AG10803 (cell line): ENCODE results near the gene LIPH.
A peak's percentile ranks its signal among the peaks of the same experiment; 100 is the strongest.

Source experiments
- DNase-seq: peaks from one replicate; pipeline ENCODE4 v3.0.0; 2010; ENCODE audit warnings: low read depth
- H3K4me3 ChIP-seq: 2 replicates; pipeline ENCODE4 v1.5.1; 2011; ENCODE audit warnings: mild to moderate bottlenecking, low read length, control low read depth
- TF ChIP-seq, protein P1 (sequence below): conservative IDR thresholded peaks from 2 replicates; pipeline ENCODE4 v1.5.1; 2011; ENCODE audit warnings: mild to moderate bottlenecking, low read length, control low read depth, inconsistent platforms

Gene LIPH

DNA sequence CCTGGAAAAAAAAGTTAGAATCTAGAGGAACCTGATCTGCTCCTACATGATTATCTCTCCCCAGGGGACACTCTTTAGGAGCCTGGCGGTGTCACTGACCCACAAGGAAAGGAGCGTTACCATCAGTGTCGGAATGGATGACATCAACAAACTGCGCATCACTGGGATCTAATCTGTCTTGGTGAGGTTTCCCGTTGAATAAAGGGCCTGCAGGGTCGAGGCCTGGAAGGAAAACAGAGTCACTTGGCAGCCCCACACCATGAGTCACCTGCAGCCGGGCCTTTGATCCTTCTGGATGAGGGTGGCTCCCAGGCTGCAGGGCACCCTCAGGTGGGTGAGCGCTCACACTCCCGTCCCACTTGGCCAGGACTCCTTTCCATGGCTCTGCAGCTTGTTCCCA lies 25.0 kb downstream of the LIPH start:
- H3K4me3 ChIP-seq: no peak overlapping the region
- TF ChIP-seq, protein P1, sequence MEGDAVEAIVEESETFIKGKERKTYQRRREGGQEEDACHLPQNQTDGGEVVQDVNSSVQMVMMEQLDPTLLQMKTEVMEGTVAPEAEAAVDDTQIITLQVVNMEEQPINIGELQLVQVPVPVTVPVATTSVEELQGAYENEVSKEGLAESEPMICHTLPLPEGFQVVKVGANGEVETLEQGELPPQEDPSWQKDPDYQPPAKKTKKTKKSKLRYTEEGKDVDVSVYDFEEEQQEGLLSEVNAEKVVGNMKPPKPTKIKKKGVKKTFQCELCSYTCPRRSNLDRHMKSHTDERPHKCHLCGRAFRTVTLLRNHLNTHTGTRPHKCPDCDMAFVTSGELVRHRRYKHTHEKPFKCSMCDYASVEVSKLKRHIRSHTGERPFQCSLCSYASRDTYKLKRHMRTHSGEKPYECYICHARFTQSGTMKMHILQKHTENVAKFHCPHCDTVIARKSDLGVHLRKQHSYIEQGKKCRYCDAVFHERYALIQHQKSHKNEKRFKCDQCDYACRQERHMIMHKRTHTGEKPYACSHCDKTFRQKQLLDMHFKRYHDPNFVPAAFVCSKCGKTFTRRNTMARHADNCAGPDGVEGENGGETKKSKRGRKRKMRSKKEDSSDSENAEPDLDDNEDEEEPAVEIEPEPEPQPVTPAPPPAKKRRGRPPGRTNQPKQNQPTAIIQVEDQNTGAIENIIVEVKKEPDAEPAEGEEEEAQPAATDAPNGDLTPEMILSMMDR: no peak
- DNase-seq: no peak

DNA sequence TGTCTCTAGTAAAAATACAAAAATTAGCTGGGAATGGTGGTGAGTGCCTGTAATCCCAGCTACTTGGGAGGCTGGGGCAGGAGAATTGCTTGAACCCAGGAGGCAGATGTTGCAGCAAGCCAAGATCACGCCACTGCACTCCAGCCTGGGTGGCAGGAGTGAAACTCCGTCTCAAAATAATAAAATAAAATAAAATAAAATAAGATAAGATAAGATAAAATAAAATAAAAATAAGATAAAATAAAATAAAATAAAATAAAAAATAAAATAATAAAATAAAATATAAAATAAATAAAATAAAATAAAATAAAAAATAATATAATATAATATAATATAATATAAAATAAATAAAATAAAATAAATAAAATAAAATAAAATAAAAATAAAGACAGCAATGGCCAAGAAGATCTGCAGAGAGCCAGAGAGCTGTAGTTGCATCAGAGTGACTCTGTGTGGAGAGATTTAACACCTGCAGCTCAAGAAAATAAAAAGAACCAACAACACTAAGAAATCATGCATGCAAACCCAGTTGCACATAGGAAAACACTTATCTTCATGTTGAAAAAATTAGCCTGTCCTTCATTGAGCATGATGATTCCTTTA lies 25.9 kb downstream of the LIPH start:
- no peak for DNase-seq
- TF ChIP-seq, protein P1: no peak
- no peak overlapping the region for H3K4me3 ChIP-seq

DNA sequence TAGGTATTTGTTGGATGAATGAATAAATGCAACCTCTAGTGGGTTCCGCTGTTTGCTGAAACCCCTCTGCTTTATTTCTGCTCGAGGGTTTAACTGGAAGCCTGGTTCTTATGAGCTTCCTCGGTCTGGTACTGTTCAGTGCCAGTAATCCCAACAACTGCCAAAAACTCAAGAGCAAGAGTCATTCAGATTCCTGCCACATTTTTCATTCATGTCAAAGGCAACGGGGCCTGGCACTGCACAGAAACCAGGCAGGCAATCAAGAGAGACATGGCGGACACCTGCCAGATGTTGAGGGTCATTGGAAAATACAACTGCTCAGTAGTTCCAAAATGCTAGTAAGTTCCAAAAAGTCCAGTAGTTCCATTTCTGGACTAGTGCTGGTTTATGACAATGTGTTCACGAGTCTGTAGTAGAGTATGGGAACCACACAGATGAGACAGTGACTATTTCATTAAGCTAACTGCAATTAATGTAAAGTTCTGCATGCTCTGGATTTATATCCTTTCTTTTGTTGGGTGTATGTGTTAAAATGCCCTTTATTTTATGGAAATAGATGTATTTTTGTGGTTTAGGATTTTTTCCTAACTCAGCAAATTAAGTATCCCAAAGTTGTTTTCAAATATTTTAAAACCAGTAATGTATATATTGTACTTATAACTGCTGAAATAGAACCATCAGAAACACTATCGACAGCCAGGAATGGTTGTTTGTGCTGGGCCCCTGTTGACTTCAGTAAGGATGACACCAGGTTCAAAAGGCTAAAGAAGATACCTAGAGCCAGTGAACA lies 30.8 kb downstream of the LIPH start:
- no peak for DNase-seq
- H3K4me3 ChIP-seq: no peak overlapping the region
- TF ChIP-seq, protein P1: no peak

DNA sequence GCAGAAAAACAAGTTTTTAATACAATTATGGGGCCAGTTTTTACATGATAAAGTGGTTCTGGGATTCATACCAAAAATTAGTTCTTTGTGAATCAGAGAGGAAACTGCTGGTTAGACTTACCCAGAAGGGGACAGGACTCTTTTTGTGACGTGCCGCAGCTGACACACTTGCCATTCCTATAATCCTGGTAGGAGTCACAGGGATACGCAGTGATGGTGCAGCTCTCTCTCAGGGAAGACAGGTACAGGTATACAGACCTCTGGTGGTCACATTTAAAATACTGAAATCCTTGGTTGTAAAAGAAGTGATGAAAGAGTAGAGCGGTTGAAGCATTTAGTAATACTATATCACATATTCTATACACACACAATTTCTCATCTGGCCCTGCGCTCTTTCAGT lies 33.4 kb downstream of the LIPH start:
- TF ChIP-seq, protein P1: no peak
- DNase-seq: peak; percentile 1
- no peak overlapping the region for H3K4me3 ChIP-seq

DNA sequence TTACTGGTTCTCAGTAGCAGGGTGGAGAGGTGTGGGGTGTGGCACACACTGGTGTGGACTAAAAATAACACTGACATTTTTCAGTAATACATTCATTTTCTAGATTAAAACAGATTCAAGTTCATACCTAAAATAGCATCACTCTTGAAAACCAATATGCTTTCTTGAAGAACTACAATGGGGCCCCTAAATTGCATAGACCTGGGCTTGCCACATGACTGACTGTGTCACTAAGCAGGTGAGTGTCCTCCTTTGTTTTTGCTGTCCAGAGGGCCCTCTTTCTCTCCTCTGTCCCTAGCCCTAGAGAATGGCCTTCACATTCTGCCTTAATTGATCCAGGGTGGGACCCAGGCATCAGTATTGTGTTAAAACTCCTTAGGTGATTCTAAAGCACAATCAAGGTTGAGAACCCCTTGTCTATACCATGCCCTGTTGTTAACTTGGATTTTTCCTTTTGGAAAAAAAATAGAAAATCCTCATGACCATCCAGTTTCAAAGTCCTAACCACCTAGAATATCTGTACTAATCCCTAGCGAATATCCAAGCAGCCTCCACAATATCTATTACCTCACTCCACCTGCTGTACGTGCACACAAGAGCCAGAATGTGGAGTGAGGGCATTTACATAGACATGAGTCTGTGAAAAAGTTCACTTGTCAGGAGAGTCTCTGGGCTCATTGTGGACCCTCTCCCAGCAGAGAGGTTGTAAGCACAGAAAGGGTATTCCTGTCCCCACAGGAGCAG lies 34.8 kb downstream of the LIPH start:
- DNase-seq: no peak
- H3K4me3 ChIP-seq: no peak overlapping the region
- TF ChIP-seq, protein P1: no peak

DNA sequence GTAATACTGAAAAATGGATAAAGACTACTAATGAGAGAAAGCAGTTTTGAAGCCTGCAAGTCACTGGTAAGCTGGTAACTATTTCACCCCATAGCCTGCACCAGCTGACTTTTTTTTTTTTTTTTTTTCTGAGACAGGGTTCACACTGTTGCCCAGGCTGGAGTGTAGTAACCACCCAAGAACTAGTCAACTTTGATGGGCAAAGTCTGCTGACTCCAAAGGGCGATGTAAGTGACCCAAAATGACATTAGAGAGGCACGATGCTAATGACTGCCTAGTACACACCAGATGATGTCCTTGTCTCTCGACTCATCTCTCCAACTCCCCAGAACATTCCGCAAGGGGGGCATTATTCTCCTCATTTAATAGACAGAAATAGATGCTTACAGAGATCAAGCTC lies 40.7 kb downstream of the LIPH start:
- no peak overlapping the region for H3K4me3 ChIP-seq
- TF ChIP-seq, protein P1: no peak
- DNase-seq: no peak
